IMR-90 (cell line): ENCODE results near the gene VAMP4.

Experiments used
- BHLHE40 ChIP-seq: fragments of 150-350 bp; IDR thresholded peaks from 2 replicates; pipeline ENCODE4 v1.6.1; 2016; ENCODE audit warnings: mild to moderate bottlenecking, low read depth, low read length
- MAZ ChIP-seq: IDR thresholded peaks from 2 replicates; pipeline ENCODE4 v1.6.1; 2012; ENCODE audit warnings: low read depth, mild to moderate bottlenecking, low read length, improper control_type of control experiment, moderate library complexity, borderline replicate concordance
- POLR2A ChIP-seq: IDR thresholded peaks from 2 replicates; pipeline ENCODE4 v1.6.1; 2012; ENCODE audit warnings: mild to moderate bottlenecking, low read depth, low read length
- TF ChIP-seq, protein P1 (sequence below): conservative IDR thresholded peaks from 2 replicates; pipeline ENCODE4 v1.5.1; 2012; ENCODE audit warnings: mild to moderate bottlenecking, low read depth, low read length, improper control_type of control experiment
- TF ChIP-seq, protein P2 (sequence below): fragments of 150-350 bp; IDR thresholded peaks from 2 replicates; pipeline ENCODE4 v1.6.1; 2017; ENCODE audit warnings: mild to moderate bottlenecking, antibody characterized with exemption, low read length, low read depth

- TF ChIP-seq BHLHE40 (no peak), POLR2A (no peak), MAZ (no peak)
- TF ChIP-seq, protein P1, sequence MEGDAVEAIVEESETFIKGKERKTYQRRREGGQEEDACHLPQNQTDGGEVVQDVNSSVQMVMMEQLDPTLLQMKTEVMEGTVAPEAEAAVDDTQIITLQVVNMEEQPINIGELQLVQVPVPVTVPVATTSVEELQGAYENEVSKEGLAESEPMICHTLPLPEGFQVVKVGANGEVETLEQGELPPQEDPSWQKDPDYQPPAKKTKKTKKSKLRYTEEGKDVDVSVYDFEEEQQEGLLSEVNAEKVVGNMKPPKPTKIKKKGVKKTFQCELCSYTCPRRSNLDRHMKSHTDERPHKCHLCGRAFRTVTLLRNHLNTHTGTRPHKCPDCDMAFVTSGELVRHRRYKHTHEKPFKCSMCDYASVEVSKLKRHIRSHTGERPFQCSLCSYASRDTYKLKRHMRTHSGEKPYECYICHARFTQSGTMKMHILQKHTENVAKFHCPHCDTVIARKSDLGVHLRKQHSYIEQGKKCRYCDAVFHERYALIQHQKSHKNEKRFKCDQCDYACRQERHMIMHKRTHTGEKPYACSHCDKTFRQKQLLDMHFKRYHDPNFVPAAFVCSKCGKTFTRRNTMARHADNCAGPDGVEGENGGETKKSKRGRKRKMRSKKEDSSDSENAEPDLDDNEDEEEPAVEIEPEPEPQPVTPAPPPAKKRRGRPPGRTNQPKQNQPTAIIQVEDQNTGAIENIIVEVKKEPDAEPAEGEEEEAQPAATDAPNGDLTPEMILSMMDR, result no peak
- TF ChIP-seq, protein P2, sequence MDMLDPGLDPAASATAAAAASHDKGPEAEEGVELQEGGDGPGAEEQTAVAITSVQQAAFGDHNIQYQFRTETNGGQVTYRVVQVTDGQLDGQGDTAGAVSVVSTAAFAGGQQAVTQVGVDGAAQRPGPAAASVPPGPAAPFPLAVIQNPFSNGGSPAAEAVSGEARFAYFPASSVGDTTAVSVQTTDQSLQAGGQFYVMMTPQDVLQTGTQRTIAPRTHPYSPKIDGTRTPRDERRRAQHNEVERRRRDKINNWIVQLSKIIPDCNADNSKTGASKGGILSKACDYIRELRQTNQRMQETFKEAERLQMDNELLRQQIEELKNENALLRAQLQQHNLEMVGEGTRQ, result no peak
These were observed 75.6 kb downstream of the VAMP4 start for GRCh38 chr1:171666114-171666769.
